Measurements from ENCODE around the gene SEPTIN8.

The SEPTIN8 gene

DNA sequence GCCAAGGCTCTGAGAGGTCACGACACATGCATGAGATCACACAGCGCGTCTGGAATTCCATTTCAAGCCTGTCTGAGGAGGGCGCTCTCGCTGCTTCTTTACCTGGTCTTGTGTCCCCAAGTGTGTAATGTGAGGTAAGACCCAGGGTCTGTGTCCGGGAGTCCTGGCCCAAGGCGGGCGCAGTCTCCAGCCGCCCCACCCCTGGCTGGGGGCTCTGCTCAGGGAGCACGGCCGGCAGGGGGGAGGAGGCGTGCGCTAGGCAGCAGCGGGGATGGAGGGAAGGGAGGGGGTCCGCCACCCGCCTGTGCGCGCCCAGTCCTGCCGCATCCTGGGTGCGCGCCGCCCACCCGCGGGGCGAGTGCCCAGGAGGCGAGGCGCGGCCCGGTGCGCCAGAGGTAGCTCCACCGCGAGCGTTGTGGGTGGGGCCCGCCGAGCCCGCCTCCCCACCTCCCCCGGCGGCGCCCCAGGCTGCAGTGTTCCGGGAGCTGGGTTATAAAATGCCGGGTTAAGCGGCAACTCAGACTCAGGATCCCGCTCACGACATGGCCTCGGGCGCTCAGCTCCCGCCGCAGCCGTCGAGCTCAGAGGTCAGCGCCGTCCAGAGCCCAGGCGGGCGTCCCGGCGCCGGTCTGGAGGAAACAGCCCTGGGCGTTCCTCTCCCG is 30.0 kb downstream of the SEPTIN8 start, which contains the start of gene CCNI2:
TSS of gene CCNI2 (plus strand) at position 473 of the 662 bp plus-strand sequence. CDS start at position 543, 70 bp downstream.
- DNase-seq: no peak

GRCh38 chr5:132746592-132746953 is 30.5 kb downstream of the SEPTIN8 start:
- no peak for DNase-seq

GRCh38 chr5:132744659-132745058 is 32.4 kb downstream of the SEPTIN8 start:
- DNase-seq: no peak

DNA sequence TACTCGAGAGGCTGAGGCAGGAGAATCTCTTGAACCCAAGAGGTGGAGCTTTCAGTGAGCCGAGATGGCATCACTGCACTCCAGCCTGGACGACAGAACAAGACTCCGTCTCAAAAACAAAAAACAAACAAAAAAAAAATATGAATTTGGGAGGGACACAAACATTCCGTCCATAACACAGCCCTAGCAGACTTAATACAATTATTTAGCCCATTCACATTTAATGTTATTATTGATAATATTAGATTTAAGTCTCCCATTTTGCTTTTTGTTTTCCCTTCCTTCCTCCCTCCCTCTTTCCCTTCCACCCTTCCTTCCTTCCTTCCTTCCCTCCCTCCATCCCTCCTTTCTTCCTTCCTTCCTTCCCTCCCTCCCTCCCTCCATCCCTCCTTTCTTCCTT is 34.4 kb downstream of the SEPTIN8 start:
- no peak for DNase-seq

- DNase-seq: no peak
Observed at GRCh38 chr5:132742158-132742557, 34.9 kb downstream of the SEPTIN8 start.

GRCh38 chr5:132739232-132739631 is 37.8 kb downstream of the SEPTIN8 start:
- no peak for DNase-seq

GRCh38 chr5:132737982-132738681 is 38.9 kb downstream of the SEPTIN8 start:
- no peak for DNase-seq

- peak; percentile 95 to 99 for DNase-seq
Observed at GRCh38 chr5:132736853-132737833, 39.9 kb downstream of the SEPTIN8 start, which contains the start of gene KIF3A. Gene KIF3A (minus strand): TSS chr5:132737546. CDS start chr5:132737419, 127 bp downstream.

DNA sequence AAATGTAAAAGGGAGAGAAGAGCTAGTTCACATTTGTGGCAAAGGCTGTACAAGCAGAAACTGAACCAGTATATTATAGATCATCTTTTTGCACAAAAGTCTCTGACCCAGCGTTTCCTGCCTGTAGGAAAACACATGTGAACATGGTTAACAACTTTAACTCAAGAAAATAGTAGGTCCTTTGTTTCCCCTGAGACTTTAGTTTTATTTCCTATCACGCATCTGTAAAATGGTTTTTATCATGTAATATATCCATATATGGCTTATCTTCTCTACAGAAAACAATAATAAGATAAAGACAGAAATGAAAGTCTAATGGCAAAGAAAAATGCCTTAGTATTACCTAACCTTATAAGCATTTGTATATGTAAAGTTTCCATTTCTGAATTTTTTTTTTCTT is 42.4 kb downstream of the SEPTIN8 start:
- DNase-seq: no peak

GRCh38 chr5:132733499-132734148 is 43.4 kb downstream of the SEPTIN8 start:
- no peak for DNase-seq

DNA sequence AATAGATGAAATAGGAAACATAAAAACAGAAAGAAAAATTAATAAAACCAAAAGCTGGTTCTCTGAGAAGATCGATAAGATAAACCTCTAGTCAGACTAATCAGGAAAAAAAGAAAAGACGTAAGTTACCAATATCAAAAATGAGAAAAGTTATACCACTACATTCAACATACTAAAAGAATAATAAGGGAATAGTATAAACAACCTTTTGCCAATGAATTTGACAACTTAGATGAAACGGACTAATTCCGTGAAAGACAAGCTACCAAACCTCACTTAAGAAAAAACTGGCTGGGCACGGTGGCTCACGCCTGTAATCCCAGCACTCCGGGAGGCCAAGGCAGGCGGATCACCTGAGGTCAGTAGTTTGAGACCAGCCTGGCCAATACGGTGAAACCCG is 47.1 kb downstream of the SEPTIN8 start:
- no peak for DNase-seq

DNA sequence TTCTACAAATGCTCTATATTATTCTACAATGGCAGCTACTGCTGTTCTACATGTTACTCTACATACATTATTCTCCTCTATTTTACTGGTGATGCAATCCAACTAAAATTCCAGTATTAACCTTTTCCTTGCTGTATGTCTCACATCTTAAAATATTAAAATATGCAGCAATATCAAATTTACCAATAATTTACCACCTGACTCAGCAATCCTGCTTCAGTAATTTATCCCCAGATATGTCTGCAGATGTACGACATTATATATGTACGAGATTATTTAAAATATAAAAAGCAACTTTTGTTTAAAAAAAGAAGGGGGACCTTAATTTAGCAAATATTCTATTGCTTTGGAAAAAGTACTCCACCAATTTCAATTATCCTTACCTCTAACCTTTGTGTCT is 51.3 kb downstream of the SEPTIN8 start:
- no peak for DNase-seq

- DNase-seq: no peak
Observed at GRCh38 chr5:132718544-132719312, 58.3 kb downstream of the SEPTIN8 start.

GRCh38 chr5:132714456-132715307 is 62.4 kb downstream of the SEPTIN8 start:
- no peak for DNase-seq

DNA sequence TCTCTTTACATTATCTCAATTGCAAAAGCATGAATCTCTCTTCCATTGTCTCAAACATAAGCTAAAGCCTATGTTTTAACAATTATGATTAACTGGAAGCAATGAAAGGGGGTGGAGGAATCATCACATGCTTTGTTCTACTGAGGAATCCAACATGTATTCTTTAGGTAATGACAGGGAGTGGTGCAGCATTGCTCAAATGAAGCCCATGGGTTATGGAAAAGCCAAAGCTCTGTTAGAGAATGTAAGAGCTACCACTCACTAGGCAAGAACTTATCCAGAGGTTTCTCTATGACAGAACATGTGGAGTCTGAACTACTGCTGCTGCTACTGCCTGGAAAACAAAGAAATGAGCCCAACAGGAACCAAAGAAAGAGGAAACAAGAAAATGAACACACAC is 68.4 kb downstream of the SEPTIN8 start:
- DNase-seq: no peak

- DNase-seq: no peak
Observed at GRCh38 chr5:132704875-132705274, 72.2 kb downstream of the SEPTIN8 start.
